ENCODE results near the gene SH2D3A. TPM values are rescaled to one million over a fixed set of nuclear protein-coding genes. Genes with fewer than 3 reads are reported as not detected.
A peak's percentile ranks its signal among the peaks of the same experiment; 100 is the strongest.
"Not testable (repeated sequence)": the region's sequence is repeated elsewhere in the genome, so short reads cannot be mapped to it uniquely, and the experiment has no call there.

SH2D3A gene
- polyA plus RNA-seq, 1 donor (not counting 4 experiments of a cell fraction or from before 2014, with no cell fraction given) = 24.9 TPM

DNA sequence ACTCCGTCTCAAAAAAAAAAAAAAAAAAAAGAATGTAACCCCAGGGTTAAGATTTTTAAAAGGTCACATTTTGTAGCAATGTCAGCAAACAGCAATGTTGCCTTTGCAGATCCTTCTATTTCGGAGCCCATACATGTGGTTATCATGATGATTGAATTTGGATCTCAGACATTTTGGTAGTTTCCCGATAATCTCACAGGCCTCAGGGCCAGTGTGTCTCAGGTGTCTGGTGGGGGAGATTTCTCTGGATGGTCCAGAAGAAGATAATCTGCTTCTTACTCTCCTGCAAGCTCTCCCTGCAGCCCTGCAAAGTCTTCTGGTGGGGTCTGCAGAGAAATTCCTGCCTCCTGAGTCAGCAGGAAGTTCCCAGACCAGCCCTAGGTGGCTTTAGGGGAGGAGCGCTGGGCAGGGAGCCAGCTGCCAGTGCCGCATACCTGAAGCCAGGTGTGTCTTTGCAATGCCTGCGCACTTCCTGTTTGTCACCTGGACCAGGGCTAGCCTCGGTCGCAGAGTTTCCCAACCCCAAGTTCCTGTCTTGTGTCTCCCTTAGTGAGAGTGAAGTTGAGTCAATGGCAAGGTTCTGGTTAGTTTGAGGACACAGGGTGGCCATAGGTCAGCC is 1.4 kb downstream of the SH2D3A start:
- Histone ChIP-seq H3K27me3 (ENCODE audit: control insufficient read depth, extremely low read depth, insufficient read depth, low read length) (no peaks in the 10 kb centered on the region), H3K4me3 (ENCODE audit: control insufficient read depth in 2 of 3, extremely low read depth in 1 of 3, insufficient read depth in 2 of 3, low read depth in 1 of 3, low read length in 3 of 3) (peak overlapping the region; percentile 62 to 98 (median 74)), H3K79me2 (ENCODE audit: control insufficient read depth, insufficient read depth, low read length) (peaks cover 43% of the 10 kb centered on the region), H3K27ac (ENCODE audit: control insufficient read depth, insufficient read depth, low read length) (peak overlapping the region; percentile 95), H3K9ac (ENCODE audit: control insufficient read depth, extremely low read depth, insufficient read depth, low read length) (peak overlapping the region; percentile 97), H3K36me3 (ENCODE audit: control insufficient read depth in 2 of 2, extremely low read depth in 1 of 2, insufficient read depth in 2 of 2, low read length in 2 of 2) (peaks cover 17 to 34% of the 10 kb centered on the region in 2 experiments), H3K4me1 (ENCODE audit: control insufficient read depth, extremely low read depth, insufficient read depth, low read length) (peaks cover 16% of the 10 kb centered on the region), H4K20me1 (ENCODE audit: control insufficient read depth, extremely low read depth, insufficient read depth, low read length) (no peaks in the 10 kb centered on the region), H2AFZ (ENCODE audit: control insufficient read depth, low read length) (no peak overlapping the region), H3K9me1 (ENCODE audit: control insufficient read depth, extremely low read depth, insufficient read depth, low read length) (no peaks in the 10 kb centered on the region), H3K9me3 (ENCODE audit: control insufficient read depth, low read depth, low read length) (no peaks in the 10 kb centered on the region), H3K4me2 (ENCODE audit: control insufficient read depth, extremely low read depth, insufficient read depth, low read depth, low read length) (peak overlapping the region; percentile 94)
- TF ChIP-seq EZH2 (IDR thresholded peaks at IDR 0.05; ENCODE audit: low read length) = no peak
- TF ChIP-seq, protein P1, sequence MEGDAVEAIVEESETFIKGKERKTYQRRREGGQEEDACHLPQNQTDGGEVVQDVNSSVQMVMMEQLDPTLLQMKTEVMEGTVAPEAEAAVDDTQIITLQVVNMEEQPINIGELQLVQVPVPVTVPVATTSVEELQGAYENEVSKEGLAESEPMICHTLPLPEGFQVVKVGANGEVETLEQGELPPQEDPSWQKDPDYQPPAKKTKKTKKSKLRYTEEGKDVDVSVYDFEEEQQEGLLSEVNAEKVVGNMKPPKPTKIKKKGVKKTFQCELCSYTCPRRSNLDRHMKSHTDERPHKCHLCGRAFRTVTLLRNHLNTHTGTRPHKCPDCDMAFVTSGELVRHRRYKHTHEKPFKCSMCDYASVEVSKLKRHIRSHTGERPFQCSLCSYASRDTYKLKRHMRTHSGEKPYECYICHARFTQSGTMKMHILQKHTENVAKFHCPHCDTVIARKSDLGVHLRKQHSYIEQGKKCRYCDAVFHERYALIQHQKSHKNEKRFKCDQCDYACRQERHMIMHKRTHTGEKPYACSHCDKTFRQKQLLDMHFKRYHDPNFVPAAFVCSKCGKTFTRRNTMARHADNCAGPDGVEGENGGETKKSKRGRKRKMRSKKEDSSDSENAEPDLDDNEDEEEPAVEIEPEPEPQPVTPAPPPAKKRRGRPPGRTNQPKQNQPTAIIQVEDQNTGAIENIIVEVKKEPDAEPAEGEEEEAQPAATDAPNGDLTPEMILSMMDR (optimal IDR thresholded peaks at IDR 0.05 in 1 of 3, IDR thresholded peaks at IDR 0.05 in 1 of 3, conservative IDR thresholded peaks at IDR 0.05 in 1 of 3; ENCODE audit: extremely low read depth in 1 of 3, insufficient read depth in 2 of 3, low read length in 3 of 3) = no peak
- dilution Hi-C loops (cut with MboI; ENCODE audit: extremely low pct_ligation_motif_present, low sequenced_read_pairs) = no loop called here
- DNase-seq (ENCODE audit: low read depth, low spot score) (peak; percentile 94), FAIRE-seq (peak; percentile 93)

DNA sequence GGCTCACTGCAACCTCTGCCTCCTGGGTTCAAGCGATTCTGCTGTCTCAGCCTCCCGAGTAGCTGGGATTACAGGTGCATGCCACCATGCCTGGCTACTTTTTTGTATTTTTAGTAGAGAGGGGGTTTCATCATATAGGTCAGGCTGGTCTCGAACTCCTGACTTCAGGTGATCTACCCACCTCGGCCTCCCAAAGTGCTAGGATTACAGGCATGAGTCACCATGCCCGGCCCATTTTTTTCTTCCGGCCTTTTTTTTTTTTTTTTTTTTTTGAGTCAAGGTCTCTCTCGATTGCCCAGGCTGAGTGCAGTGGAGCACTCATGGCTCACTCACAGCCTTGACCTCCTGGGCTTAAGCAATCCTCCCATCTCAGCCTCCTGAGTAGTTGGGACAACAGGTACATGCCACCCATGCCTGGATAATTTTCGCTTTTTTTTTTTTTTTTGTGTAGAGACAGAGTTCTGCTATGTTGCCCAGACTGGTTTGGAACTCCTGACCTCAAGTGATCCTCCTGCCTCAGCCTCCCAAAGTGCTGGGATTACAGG is 4.9 kb downstream of the SH2D3A start:
- H3K9me1 ChIP-seq (ENCODE audit: control insufficient read depth, extremely low read depth, insufficient read depth, low read length); H3K4me2 ChIP-seq (ENCODE audit: control insufficient read depth, extremely low read depth, insufficient read depth, low read depth, low read length); DNase-seq (ENCODE audit: low read depth, low spot score); H3K27me3 ChIP-seq (ENCODE audit: control insufficient read depth, extremely low read depth, insufficient read depth, low read length); H4K20me1 ChIP-seq (ENCODE audit: control insufficient read depth, extremely low read depth, insufficient read depth, low read length); dilution Hi-C loops (cut with MboI; ENCODE audit: extremely low pct_ligation_motif_present, low sequenced_read_pairs); FAIRE-seq; H3K9me3 ChIP-seq (ENCODE audit: control insufficient read depth, low read depth, low read length); H3K4me3 ChIP-seq (ENCODE audit: control insufficient read depth in 2 of 3, extremely low read depth in 1 of 3, insufficient read depth in 2 of 3, low read depth in 1 of 3, low read length in 3 of 3); H3K27ac ChIP-seq (ENCODE audit: control insufficient read depth, insufficient read depth, low read length); H3K9ac ChIP-seq (ENCODE audit: control insufficient read depth, extremely low read depth, insufficient read depth, low read length); H2AFZ ChIP-seq (ENCODE audit: control insufficient read depth, low read length): not testable (repeated sequence)
- Histone ChIP-seq H3K79me2 (ENCODE audit: control insufficient read depth, insufficient read depth, low read length) (peaks cover 51% of the 10 kb centered on the region), H3K4me1 (ENCODE audit: control insufficient read depth, extremely low read depth, insufficient read depth, low read length) (peaks cover 16% of the 10 kb centered on the region), H3K36me3 (ENCODE audit: control insufficient read depth in 2 of 2, extremely low read depth in 1 of 2, insufficient read depth in 2 of 2, low read length in 2 of 2) (peaks cover 32 to 49% of the 10 kb centered on the region in 2 experiments)
